K562 (cell line): Measurements from ENCODE around the gene SLC30A1. TPM values are rescaled to one million over a fixed set of nuclear protein-coding genes. Genes with fewer than 3 reads are reported as not detected.
A peak's percentile ranks its signal among the peaks of the same experiment; 100 is the strongest.

Experiments
- CREB1 ChIP-seq, 2 experiments: sonication (generic) in 1 of 2; formaldehyde crosslinking in 1 of 2; IDR thresholded peaks; 2 replicates each; pipeline versions ENCODE4 v1.6.1 to v1.8.0; 2012 to 2022; ENCODE audit warnings: inconsistent platforms in 1 of 2, mild to moderate bottlenecking in 1 of 2, missing genetic modification reagents in 1 of 2, moderate library complexity in 1 of 2
- DEAF1 ChIP-seq: fragments of 450-650 bp; formaldehyde crosslinking; IDR thresholded peaks from 2 replicates; pipeline ENCODE4 v1.4.0; 2020; ENCODE audit warnings: mild to moderate bottlenecking, moderate library complexity
- GTF2F1 ChIP-seq: IDR thresholded peaks from 2 replicates; pipeline ENCODE4 v1.6.1; 2011; ENCODE audit warnings: low read depth, low read length, improper control_type of control experiment
- MAFF ChIP-seq: IDR thresholded peaks from 2 replicates; pipeline ENCODE4 v1.6.1; 2012; ENCODE audit warnings: low read length, improper control_type of control experiment
- MEIS2 ChIP-seq: fragments of 450-650 bp; IDR thresholded peaks from 2 replicates; pipeline ENCODE4 v1.6.1; 2014; ENCODE audit warnings: mild to moderate bottlenecking; ENCODE audit not compliant: partially characterized antibody
- NFRKB ChIP-seq: fragments of 450-650 bp; IDR thresholded peaks from 2 replicates; pipeline ENCODE4 v1.6.1; 2016; ENCODE audit warnings: low read depth
- RERE ChIP-seq: sonication (generic); formaldehyde crosslinking; IDR thresholded peaks from 2 replicates; pipeline ENCODE4 v1.8.0; 2023; ENCODE audit warnings: missing genetic modification reagents, mild to moderate bottlenecking, borderline replicate concordance
- STAG1 ChIP-seq: sonication (generic); formaldehyde crosslinking; IDR thresholded peaks from 2 replicates; pipeline ENCODE4 v1.5.0; 2020; ENCODE audit warnings: missing genetic modification reagents, borderline replicate concordance
- TRIM24 ChIP-seq, 2 experiments: fragments of 450-650 bp; IDR thresholded peaks; 2 replicates each; pipeline ENCODE4 v1.6.1; 2016
- ZNF592 ChIP-seq: fragments of 450-650 bp; IDR thresholded peaks from 2 replicates; pipeline ENCODE4 v1.6.1; 2017; ENCODE audit warnings: antibody characterized with exemption, mild to moderate bottlenecking
- ZNF609 ChIP-seq: sonication (generic); formaldehyde crosslinking; IDR thresholded peaks from 2 replicates; pipeline ENCODE4 v1.8.1; 2023; ENCODE audit warnings: missing genetic modification reagents, mild to moderate bottlenecking, borderline replicate concordance
- polyA plus RNA-seq, 8 experiments: library from polyadenylated mRNA; depleted of rRNA in 4 of 8; stranded (reverse) in 5 of 8; unstranded in 3 of 8; fragments of >200 nt; fragmentation: Nextera tagmentation in 2 of 8; fragmentation: Illumina TruSeq in 1 of 8; extraction: Ambion mirVana in 2 of 8; extraction: Trizol in 1 of 8; gene quantifications; 2 replicates each; pipeline versions ENCODE4 v1.2.1 to v1.2.3, GENCODE V29; 2011 to 2014; ENCODE audit warnings: inconsistent platforms in 1 of 8, missing spikeins in 1 of 8
- total RNA-seq, 7 experiments: library from RNA; depleted of rRNA in 6 of 7; stranded (reverse); fragments of >200 nt in 6 of 7; fragmentation: Illumina TruSeq in 2 of 7; extraction: Trizol in 2 of 7; gene quantifications; 2 replicates each; pipeline versions ENCODE4 v1.2.1 to v1.2.3, GENCODE V29; 2011 to 2021; ENCODE audit warnings: low replicate concordance in 1 of 7

The SLC30A1 gene
- total and polyA plus RNA-seq, 9 of the 15 experiments (the other 6 are each of a cell fraction or from before 2014, with no cell fraction given): 4.1 to 14.4 (median 6.6) TPM

GRCh38 chr1:211613951-211614350, 35.0 kb upstream of the SLC30A1 start (continued):
- TF ChIP-seq ZNF609 (no peak), DEAF1 (CRISPR knock-in tag) (no peak), GTF2F1 (no peak), RERE (CRISPR knock-in tag) (no peak), CREB1 (IDR thresholded peaks at IDR 0.05) (0 out of 2 replicates have a peak, but pooled peaks have one; percentile 30), CREB1 (CRISPR knock-in tag; IDR thresholded peaks at IDR 0.05) (no peak), NFRKB (no peak), MAFF (peak; percentile 54; the same call in 1 of the 2 replicates), STAG1 (CRISPR knock-in tag) (no peak), ZNF592 (no peak), MEIS2 (peak; percentile 89), TRIM24 (IDR thresholded peaks at IDR 0.05) (0 out of 4 replicates have a peak, but pooled peaks of 1 of the 2 experiments have one; percentile 24)
